Right ventricle myocardium inferior (tissue), 1 donor: ENCODE data around the gene GALE. TPM values are rescaled to one million over a fixed set of nuclear protein-coding genes. Genes with fewer than 3 reads are reported as not detected.
"Not testable (repeated sequence)": the region's sequence is repeated elsewhere in the genome, so short reads cannot be mapped to it uniquely, and the experiment has no call there.

ENCODE experiments used
- ATAC-seq: fragments of 200-7000 bp; cut with Tn5 transposase; one replicate; pipeline ENCODE4 v1.9.1; 2020; ENCODE audit warnings: mild to moderate bottlenecking, moderate library complexity
- DNase-seq: peaks from one replicate; pipeline ENCODE4 v3.0.0; 2021; ENCODE audit errors: missing footprints
- intact Hi-C: fragments of 100-400 bp; cut with DNase I; formaldehyde crosslinking; loops from one replicate; pipeline ENCODE4 v1.11.0; 2022
- long read RNA-seq: library from polyadenylated mRNA; unstranded; transcript quantifications from one replicate; pipeline ENCODE4 v2.0.0, GENCODE V29; 2021
- total RNA-seq: library from RNA; stranded (reverse); fragmentation: NEBNext Ultra II Directional; extraction: Animal tissue kit (Norgen Biotek cat#: 25700); gene quantifications from one replicate; pipeline ENCODE4 v1.2.1, GENCODE V29; 2021
- donor health status: DM: no; HTN: yes; CAD: no; lungs with severe emphysema.

GALE gene
- 7.8 TPM for total RNA-seq
- long read RNA-seq, partial matches to known transcripts, result 1 of 8 reads
- long read RNA-seq, other reads (novel, unspliced or antisense), result 2 of 8 reads

- peak; percentile 96 for ATAC-seq
- intact Hi-C loops, result loop anchor here (2.0 to 5.0 kb wide), 2 partner anchors 24 to 67 kb away; partner anchors contain the start of genes FUCA1 and HMGCL
- DNase-seq, result peak; percentile 98
These were observed at the start of gene GALE for GRCh38 chr1:23800400-23801337. TSS of gene GALE (minus strand) at chr1:23800754. CDS start at chr1:23799007, 1,747 bp downstream.

GRCh38 chr1:23848673-23849616 is 48.4 kb upstream of the GALE start:
- intact Hi-C loops, result no loop called here
- ATAC-seq, result peak; percentile 72
- DNase-seq, result no peak

GRCh38 chr1:23847482-23848095 is 47.0 kb upstream of the GALE start:
- intact Hi-C loops, ATAC-seq, DNase-seq: not testable (repeated sequence)

GRCh38 chr1:23845163-23845562 is 44.6 kb upstream of the GALE start:
- intact Hi-C loops, result no loop called here
- DNase-seq, result no peak
- no peak for ATAC-seq

- ATAC-seq (no peak), DNase-seq (no peak)
- intact Hi-C loops, result no loop called here
These were observed 43.1 kb upstream of the GALE start for GRCh38 chr1:23843644-23844043.

- peak; percentile 98 for ATAC-seq
- DNase-seq, result peak; percentile 89
- intact Hi-C loops, result no loop called here
These were observed 37.9 kb upstream of the GALE start for GRCh38 chr1:23838401-23838866.

GRCh38 chr1:23837908-23838307 is 37.4 kb upstream of the GALE start:
- no peak for ATAC-seq
- no peak for DNase-seq
- intact Hi-C loops, result no loop called here

- intact Hi-C loops, result no loop called here
- no peak for DNase-seq
- no peak for ATAC-seq
These were observed 35.5 kb upstream of the GALE start for GRCh38 chr1:23836037-23836436.

- intact Hi-C loops, ATAC-seq, DNase-seq: not testable (repeated sequence)
These were observed 33.6 kb upstream of the GALE start for GRCh38 chr1:23834156-23834555.

GRCh38 chr1:23827717-23828116 is 27.2 kb upstream of the GALE start:
- intact Hi-C loops, result loop anchor here (5.0 kb wide), 1 partner anchor 40 kb away; the partner anchor contains the start of gene FUCA1
- ATAC-seq (no peak), DNase-seq (no peak)

GRCh38 chr1:23826590-23826989 is 26.0 kb upstream of the GALE start:
- intact Hi-C loops, result loop anchor here (5.0 kb wide), 1 partner anchor 41 kb away; the partner anchor contains the start of gene FUCA1
- ATAC-seq, DNase-seq: not testable (repeated sequence)

GRCh38 chr1:23825762-23826522 is 25.4 kb upstream of the GALE start:
- intact Hi-C loops, result loop anchor here (2.0 to 5.0 kb wide), 2 partner anchors 25 to 41 kb away; partner anchors contain the start of genes FUCA1 and GALE
- DNase-seq, result no peak
- ATAC-seq, result no peak

- intact Hi-C loops, result loop anchor here (2.0 to 5.0 kb wide), 2 partner anchors 24 to 42 kb away; partner anchors contain the start of genes FUCA1 and GALE
- ATAC-seq (peak; percentile 98), DNase-seq (peak; percentile 95)
These were observed 24.7 kb upstream of the GALE start, which contains the start of gene HMGCL for GRCh38 chr1:23825076-23825761. TSS of gene HMGCL (minus strand) at chr1:23825429. CDS start at chr1:23825415, 14 bp downstream.

- DNase-seq, result no peak
- intact Hi-C loops, result loop anchor here (2.0 to 5.0 kb wide), 2 partner anchors 24 to 43 kb away; partner anchors contain the start of genes FUCA1 and GALE
- ATAC-seq, result no peak
These were observed 24.1 kb upstream of the GALE start for GRCh38 chr1:23824711-23825075.

GRCh38 chr1:23823767-23824166 is 23.2 kb upstream of the GALE start:
- no peak for DNase-seq
- intact Hi-C loops, result loop anchor here (2.0 kb wide), 1 partner anchor 23 kb away; the partner anchor contains the start of gene GALE
- ATAC-seq, result no peak

GRCh38 chr1:23817633-23818032 is 17.1 kb upstream of the GALE start:
- no peak for DNase-seq
- intact Hi-C loops, result no loop called here
- no peak for ATAC-seq

GRCh38 chr1:23816906-23817305 is 16.4 kb upstream of the GALE start:
- no peak for ATAC-seq
- DNase-seq, result no peak
- intact Hi-C loops, result no loop called here
